Fibroblast of mammary gland (primary cell): Measurements from ENCODE around the gene JAM3.
"Not testable (repeated sequence)": the region's sequence is repeated elsewhere in the genome, so short reads cannot be mapped to it uniquely, and the experiment has no call there.

Experiments
- DNase-seq: peaks from one replicate; pipeline ENCODE4 v3.0.0-alpha.2; 2010; ENCODE audit warnings: low read depth
- H3K4me3 ChIP-seq: 2 replicates; pipeline ENCODE4 v1.5.1; 2011; ENCODE audit warnings: low read depth, mild to moderate bottlenecking, low read length, moderate library complexity; ENCODE audit not compliant: control insufficient read depth
- CTCF ChIP-seq: conservative IDR thresholded peaks from 2 replicates; pipeline ENCODE4 v1.5.1; 2011; ENCODE audit warnings: low read depth, low read length, inconsistent platforms; ENCODE audit not compliant: control insufficient read depth, insufficient read depth

Gene JAM3

GRCh38 chr11:134100171-134100570 is 31.3 kb downstream of the JAM3 start:
- H3K4me3 ChIP-seq = no peak overlapping the region
- DNase-seq = no peak
- TF ChIP-seq CTCF = no peak

- peak; percentile 12 for DNase-seq
- TF ChIP-seq CTCF = no peak
Measured at GRCh38 chr11:134101282-134101681, 32.4 kb downstream of the JAM3 start.

GRCh38 chr11:134110252-134110815 is 41.5 kb downstream of the JAM3 start:
- no peak for DNase-seq
- no peak for TF ChIP-seq CTCF
- H3K4me3 ChIP-seq = no peak overlapping the region

More at GRCh38 chr11:134101282-134101681, 32.4 kb downstream of the JAM3 start:
- H3K4me3 ChIP-seq = no peak overlapping the region

GRCh38 chr11:134113787-134114186 is 44.9 kb downstream of the JAM3 start:
- not testable (repeated sequence) for DNase-seq, H3K4me3 ChIP-seq

GRCh38 chr11:134116210-134116609 is 47.3 kb downstream of the JAM3 start:
- no peak for DNase-seq
- no peak for TF ChIP-seq CTCF
- H3K4me3 ChIP-seq = no peak overlapping the region

- TF ChIP-seq CTCF = no peak
- no peak for DNase-seq
- H3K4me3 ChIP-seq = no peak overlapping the region
Measured at GRCh38 chr11:134118006-134118405, 49.1 kb downstream of the JAM3 start.

- no peak for TF ChIP-seq CTCF
- DNase-seq = peak; percentile 62
- no peak overlapping the region for H3K4me3 ChIP-seq
Measured at GRCh38 chr11:134119094-134119493, 50.2 kb downstream of the JAM3 start.
